ENCODE results near the gene TRIM60.
"Not testable (repeated sequence)": the region's sequence is repeated elsewhere in the genome, so short reads cannot be mapped to it uniquely, and the experiment has no call there.

Gene TRIM60

DNA sequence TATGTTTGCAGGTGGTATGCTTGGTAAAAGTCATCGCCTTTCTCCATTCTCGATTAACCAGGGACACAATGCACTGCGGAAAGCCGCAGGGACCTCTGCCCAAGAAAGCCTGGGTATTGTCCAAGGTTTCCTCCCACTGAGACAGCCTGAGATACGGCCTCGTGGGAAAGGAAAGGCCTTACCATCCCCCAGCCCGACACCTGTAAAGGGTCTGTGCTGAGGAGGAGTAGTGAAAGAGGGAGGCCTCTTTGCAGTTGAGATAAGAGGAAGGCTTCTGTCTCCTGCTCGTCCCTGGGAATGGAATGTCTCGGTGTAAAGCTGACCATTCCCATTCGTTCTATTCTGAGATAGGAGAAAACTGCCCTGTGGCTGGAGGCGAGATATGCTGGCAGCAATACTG, 41.5 kb downstream of the TRIM60 start:
- CTCF ChIA-PET; H3K9me3 ChIP-seq (ENCODE audit: control extremely low read depth in 1 of 5, control insufficient read depth in 4 of 5, insufficient read depth in 2 of 5, low read depth in 1 of 5, low read length in 4 of 5); H3K4me1 ChIP-seq (ENCODE audit: control extremely low read depth in 1 of 4, control insufficient read depth in 4 of 4, insufficient read depth in 4 of 4, low read length in 3 of 4); H3K27me3 ChIP-seq (replicated peaks in 2 of 5; ENCODE audit: control insufficient read depth in 4 of 5, insufficient read depth in 5 of 5, low read length in 4 of 5); DNase-seq; H3K4me3 ChIP-seq (ENCODE audit: control insufficient read depth in 1 of 7, extremely low read depth in 1 of 7, insufficient read depth in 4 of 7, low read depth in 2 of 7, low read length in 6 of 7); H3K27ac ChIP-seq (ENCODE audit: insufficient read depth in 1 of 2, low read depth in 1 of 2, low read length in 2 of 2, poor library complexity in 1 of 2, severe bottlenecking in 2 of 2); POLR2A ChIA-PET; H3K36me3 ChIP-seq (ENCODE audit: control insufficient read depth in 4 of 4, insufficient read depth in 4 of 4, low read length in 3 of 4): not testable (repeated sequence)
- WGBS (ENCODE audit: insufficient coverage): 95% methylated on average over 4 of the region's 11 CpGs

DNA sequence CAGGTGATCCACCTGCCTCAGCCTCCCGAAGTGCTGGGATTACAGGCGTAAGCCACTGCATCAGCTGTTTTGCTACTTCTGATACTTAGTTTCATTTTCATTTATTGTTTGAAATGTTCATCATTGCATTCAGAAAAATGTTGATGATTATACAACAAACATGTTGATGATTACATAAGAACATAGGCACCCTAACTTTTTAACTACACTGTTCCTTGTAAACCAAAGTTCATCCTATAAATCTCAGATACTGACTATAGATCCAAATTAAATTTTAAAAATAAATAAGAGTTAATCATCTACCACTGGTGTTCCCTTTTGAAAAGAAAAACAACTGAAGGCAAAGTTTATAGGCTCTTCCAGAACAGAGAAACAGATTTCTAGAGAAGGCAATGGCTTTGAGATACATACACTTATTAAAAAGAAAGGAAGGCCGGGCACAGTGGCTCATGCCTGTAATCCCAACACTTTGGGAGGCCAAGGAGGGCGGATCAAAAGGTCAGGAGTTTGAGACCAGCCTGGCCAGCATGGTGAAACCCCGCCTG, 45.3 kb downstream of the TRIM60 start:
- H3K4me1 ChIP-seq (ENCODE audit: control extremely low read depth in 1 of 4, control insufficient read depth in 4 of 4, insufficient read depth in 4 of 4, low read length in 3 of 4): peaks cover 0 to 2% (median 0%) of the 10 kb centered on the region in 4 experiments
- H3K4me3 ChIP-seq (ENCODE audit: control insufficient read depth in 1 of 7, extremely low read depth in 1 of 7, insufficient read depth in 4 of 7, low read depth in 2 of 7, low read length in 6 of 7): no peak overlapping the region
- no peaks in the 10 kb centered on the region for H3K9me3 ChIP-seq (ENCODE audit: control extremely low read depth in 1 of 5, control insufficient read depth in 4 of 5, insufficient read depth in 2 of 5, low read depth in 1 of 5, low read length in 4 of 5)
- no peak for DNase-seq
- CTCF ChIA-PET: no interaction called here
- WGBS (ENCODE audit: insufficient coverage): 100% methylated on average over 2 of the region's 5 CpGs
- POLR2A ChIA-PET: no interaction called here
- no peaks in the 10 kb centered on the region for H3K27me3 ChIP-seq (replicated peaks in 2 of 5; ENCODE audit: control insufficient read depth in 4 of 5, insufficient read depth in 5 of 5, low read length in 4 of 5)
- peaks cover 0 to 18% (median 11%) of the 10 kb centered on the region in 4 experiments for H3K36me3 ChIP-seq (ENCODE audit: control insufficient read depth in 4 of 4, insufficient read depth in 4 of 4, low read length in 3 of 4)
- H3K27ac ChIP-seq (ENCODE audit: insufficient read depth in 1 of 2, low read depth in 1 of 2, low read length in 2 of 2, poor library complexity in 1 of 2, severe bottlenecking in 2 of 2): no peak overlapping the region

GRCh38 chr4:165079476-165079875, 47.7 kb downstream of the TRIM60 start:
- H3K27me3 ChIP-seq (replicated peaks in 2 of 5; ENCODE audit: control insufficient read depth in 4 of 5, insufficient read depth in 5 of 5, low read length in 4 of 5): no peaks in the 10 kb centered on the region
- CTCF ChIA-PET: no interaction called here
- no peaks in the 10 kb centered on the region for H3K9me3 ChIP-seq (ENCODE audit: control extremely low read depth in 1 of 5, control insufficient read depth in 4 of 5, insufficient read depth in 2 of 5, low read depth in 1 of 5, low read length in 4 of 5)
- H3K27ac ChIP-seq (ENCODE audit: insufficient read depth in 1 of 2, low read depth in 1 of 2, low read length in 2 of 2, poor library complexity in 1 of 2, severe bottlenecking in 2 of 2): no peak overlapping the region
- POLR2A ChIA-PET: no interaction called here
- H3K4me3 ChIP-seq (ENCODE audit: control insufficient read depth in 1 of 7, extremely low read depth in 1 of 7, insufficient read depth in 4 of 7, low read depth in 2 of 7, low read length in 6 of 7): no peak overlapping the region
- H3K4me1 ChIP-seq (ENCODE audit: control extremely low read depth in 1 of 4, control insufficient read depth in 4 of 4, insufficient read depth in 4 of 4, low read length in 3 of 4): peaks cover 0 to 2% (median 0%) of the 10 kb centered on the region in 4 experiments
- WGBS (ENCODE audit: insufficient coverage): 26% methylated on average over 6 of the region's 6 CpGs
- DNase-seq: peak; percentile 5 to 58 (median 52)
- peaks cover 0 to 18% (median 12%) of the 10 kb centered on the region in 4 experiments for H3K36me3 ChIP-seq (ENCODE audit: control insufficient read depth in 4 of 4, insufficient read depth in 4 of 4, low read length in 3 of 4)

GRCh38 chr4:165084787-165085186, 53.0 kb downstream of the TRIM60 start:
- H3K27ac ChIP-seq (ENCODE audit: insufficient read depth in 1 of 2, low read depth in 1 of 2, low read length in 2 of 2, poor library complexity in 1 of 2, severe bottlenecking in 2 of 2); POLR2A ChIA-PET; H3K9me3 ChIP-seq (ENCODE audit: control extremely low read depth in 1 of 5, control insufficient read depth in 4 of 5, insufficient read depth in 2 of 5, low read depth in 1 of 5, low read length in 4 of 5); H3K4me1 ChIP-seq (ENCODE audit: control extremely low read depth in 1 of 4, control insufficient read depth in 4 of 4, insufficient read depth in 4 of 4, low read length in 3 of 4); DNase-seq; CTCF ChIA-PET; H3K27me3 ChIP-seq (replicated peaks in 2 of 5; ENCODE audit: control insufficient read depth in 4 of 5, insufficient read depth in 5 of 5, low read length in 4 of 5); H3K4me3 ChIP-seq (ENCODE audit: control insufficient read depth in 1 of 7, extremely low read depth in 1 of 7, insufficient read depth in 4 of 7, low read depth in 2 of 7, low read length in 6 of 7): not testable (repeated sequence)
- WGBS (ENCODE audit: insufficient coverage): 100% methylated on average over 1 of the region's 7 CpGs
- peaks cover 8 to 42% (median 28%) of the 10 kb centered on the region in 4 experiments for H3K36me3 ChIP-seq (ENCODE audit: control insufficient read depth in 4 of 4, insufficient read depth in 4 of 4, low read length in 3 of 4)

DNA sequence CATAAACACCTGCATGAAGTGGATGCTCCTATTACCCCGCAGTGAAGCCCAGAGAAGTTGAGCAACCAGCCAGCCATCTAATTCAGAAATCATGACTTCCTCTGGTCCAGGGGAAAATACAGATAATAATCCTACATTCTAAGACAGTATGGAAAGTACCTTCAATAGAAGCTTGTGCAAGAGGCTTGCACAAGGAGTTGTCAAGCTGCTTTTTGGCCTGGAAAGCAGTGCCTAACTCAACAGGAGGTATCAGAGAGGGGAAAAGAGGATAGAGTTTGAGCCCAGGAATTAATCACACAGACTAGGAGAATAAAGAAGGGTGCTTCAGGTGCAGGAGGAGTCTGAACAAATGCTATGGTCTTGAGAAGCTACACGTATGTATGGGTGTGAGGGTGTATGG, 54.1 kb downstream of the TRIM60 start:
- CTCF ChIA-PET: no interaction called here

DNA sequence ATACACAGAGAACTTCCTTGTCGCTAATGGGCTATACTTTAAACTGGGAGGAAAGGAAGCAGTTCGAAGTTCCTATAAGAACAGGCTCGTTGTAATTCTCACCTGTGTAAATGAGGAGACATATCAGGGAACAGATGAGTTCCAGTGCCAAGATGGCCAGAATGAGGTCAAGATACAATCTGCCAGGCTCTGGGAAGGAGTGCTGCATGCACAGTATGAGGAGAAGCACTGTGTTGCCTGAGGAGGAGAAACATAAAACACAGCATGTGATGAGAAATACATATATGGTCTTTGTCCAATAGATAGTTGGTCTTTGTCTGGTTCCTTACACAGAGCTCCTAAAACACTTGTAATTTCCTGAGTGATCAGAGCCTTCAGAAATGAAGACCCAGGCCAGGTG, 56.6 kb downstream of the TRIM60 start:
- CTCF ChIA-PET: no interaction called here
- WGBS (ENCODE audit: insufficient coverage): 88% methylated on average over 3 of the region's 3 CpGs
- Histone ChIP-seq H3K4me1 (ENCODE audit: control extremely low read depth in 1 of 4, control insufficient read depth in 4 of 4, insufficient read depth in 4 of 4, low read length in 3 of 4) (no peaks in the 10 kb centered on the region), H3K27me3 (replicated peaks in 2 of 5; ENCODE audit: control insufficient read depth in 4 of 5, insufficient read depth in 5 of 5, low read length in 4 of 5) (no peaks in the 10 kb centered on the region), H3K27ac (ENCODE audit: insufficient read depth in 1 of 2, low read depth in 1 of 2, low read length in 2 of 2, poor library complexity in 1 of 2, severe bottlenecking in 2 of 2) (no peak overlapping the region), H3K4me3 (ENCODE audit: control insufficient read depth in 1 of 7, extremely low read depth in 1 of 7, insufficient read depth in 4 of 7, low read depth in 2 of 7, low read length in 6 of 7) (no peak overlapping the region), H3K9me3 (ENCODE audit: control extremely low read depth in 1 of 5, control insufficient read depth in 4 of 5, insufficient read depth in 2 of 5, low read depth in 1 of 5, low read length in 4 of 5) (no peaks in the 10 kb centered on the region), H3K36me3 (ENCODE audit: control insufficient read depth in 4 of 4, insufficient read depth in 4 of 4, low read length in 3 of 4) (peaks cover 8 to 54% (median 35%) of the 10 kb centered on the region in 4 experiments)
- no peak for DNase-seq
- POLR2A ChIA-PET: no interaction called here

More for the DNA sequence above, 54.1 kb downstream of the TRIM60 start:
- Histone ChIP-seq H3K4me1 (ENCODE audit: control extremely low read depth in 1 of 4, control insufficient read depth in 4 of 4, insufficient read depth in 4 of 4, low read length in 3 of 4) (no peaks in the 10 kb centered on the region), H3K9me3 (ENCODE audit: control extremely low read depth in 1 of 5, control insufficient read depth in 4 of 5, insufficient read depth in 2 of 5, low read depth in 1 of 5, low read length in 4 of 5) (no peaks in the 10 kb centered on the region), H3K4me3 (ENCODE audit: control insufficient read depth in 1 of 7, extremely low read depth in 1 of 7, insufficient read depth in 4 of 7, low read depth in 2 of 7, low read length in 6 of 7) (no peak overlapping the region), H3K27ac (ENCODE audit: insufficient read depth in 1 of 2, low read depth in 1 of 2, low read length in 2 of 2, poor library complexity in 1 of 2, severe bottlenecking in 2 of 2) (no peak overlapping the region), H3K36me3 (ENCODE audit: control insufficient read depth in 4 of 4, insufficient read depth in 4 of 4, low read length in 3 of 4) (peaks cover 8 to 43% (median 29%) of the 10 kb centered on the region in 4 experiments), H3K27me3 (replicated peaks in 2 of 5; ENCODE audit: control insufficient read depth in 4 of 5, insufficient read depth in 5 of 5, low read length in 4 of 5) (no peaks in the 10 kb centered on the region)
- DNase-seq: no peak
- 100% methylated on average over 1 of the region's 2 CpGs for WGBS (ENCODE audit: insufficient coverage)
- POLR2A ChIA-PET: no interaction called here

Measured in common myeloid progenitor, CD34-positive (primary cell).